HG03045 (cell line): ENCODE results near the gene DCST1.

ENCODE experiments used
- ATAC-seq: cut with Tn5 transposase; IDR thresholded peaks from one replicate; pipeline ENCODE4 v1.9.1; 2021; ENCODE audit warnings: mild to moderate bottlenecking, moderate library complexity; ENCODE audit not compliant: unreplicated experiment

The DCST1 gene

DNA sequence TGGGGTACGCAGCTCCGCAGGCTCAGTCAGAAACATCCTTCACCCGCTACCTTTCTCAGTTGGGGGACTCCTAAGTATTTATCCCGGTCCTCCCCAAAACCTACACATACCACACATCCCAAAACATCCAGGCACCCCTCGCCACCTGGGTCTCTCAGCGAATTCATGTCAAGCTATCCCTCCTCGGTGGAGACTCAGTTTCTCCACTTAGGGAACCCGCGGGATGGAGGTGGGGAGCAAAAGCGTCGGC lies 32.3 kb upstream of the DCST1 start:
- ATAC-seq, result no peak

DNA sequence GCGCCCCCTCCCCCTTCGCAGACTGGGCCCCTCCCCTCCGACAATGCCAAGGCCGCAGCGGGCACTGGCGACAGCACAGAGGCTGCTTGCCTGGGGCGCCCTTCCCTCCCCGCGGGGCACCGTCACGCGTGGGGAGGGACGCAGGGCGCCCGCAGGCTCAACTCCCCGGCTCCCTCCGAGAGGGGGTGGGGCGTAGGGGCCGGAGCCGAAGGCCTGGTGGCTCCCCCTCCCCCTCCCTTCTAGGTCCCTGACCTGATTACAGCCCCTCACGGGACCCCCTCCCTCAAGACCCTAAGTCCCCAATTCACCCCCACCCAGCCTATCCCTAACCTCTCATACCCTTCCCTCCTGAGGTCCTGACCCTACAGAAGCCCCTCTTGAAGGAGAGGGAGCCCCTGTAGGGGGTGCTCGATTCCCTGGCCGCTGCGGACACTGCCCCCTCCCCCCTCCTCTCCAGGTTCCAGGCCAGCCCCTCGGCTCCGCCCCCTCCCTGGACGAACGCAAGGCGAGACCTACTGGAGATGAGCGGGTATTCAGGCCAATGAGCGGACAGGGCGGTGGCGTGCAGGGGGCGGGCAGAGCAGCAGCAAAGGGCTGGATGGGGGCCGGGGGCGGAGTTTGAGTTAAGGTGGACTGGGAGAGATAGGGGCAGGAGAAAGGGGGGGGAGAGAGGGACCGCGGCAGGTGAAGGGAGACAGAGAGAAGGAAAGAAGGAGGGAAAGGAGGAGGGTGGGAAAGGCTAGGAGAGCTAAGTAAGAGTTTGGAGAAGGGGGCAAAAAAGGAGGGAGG lies 31.8 kb upstream of the DCST1 start:
- peak; percentile 51 for ATAC-seq

DNA sequence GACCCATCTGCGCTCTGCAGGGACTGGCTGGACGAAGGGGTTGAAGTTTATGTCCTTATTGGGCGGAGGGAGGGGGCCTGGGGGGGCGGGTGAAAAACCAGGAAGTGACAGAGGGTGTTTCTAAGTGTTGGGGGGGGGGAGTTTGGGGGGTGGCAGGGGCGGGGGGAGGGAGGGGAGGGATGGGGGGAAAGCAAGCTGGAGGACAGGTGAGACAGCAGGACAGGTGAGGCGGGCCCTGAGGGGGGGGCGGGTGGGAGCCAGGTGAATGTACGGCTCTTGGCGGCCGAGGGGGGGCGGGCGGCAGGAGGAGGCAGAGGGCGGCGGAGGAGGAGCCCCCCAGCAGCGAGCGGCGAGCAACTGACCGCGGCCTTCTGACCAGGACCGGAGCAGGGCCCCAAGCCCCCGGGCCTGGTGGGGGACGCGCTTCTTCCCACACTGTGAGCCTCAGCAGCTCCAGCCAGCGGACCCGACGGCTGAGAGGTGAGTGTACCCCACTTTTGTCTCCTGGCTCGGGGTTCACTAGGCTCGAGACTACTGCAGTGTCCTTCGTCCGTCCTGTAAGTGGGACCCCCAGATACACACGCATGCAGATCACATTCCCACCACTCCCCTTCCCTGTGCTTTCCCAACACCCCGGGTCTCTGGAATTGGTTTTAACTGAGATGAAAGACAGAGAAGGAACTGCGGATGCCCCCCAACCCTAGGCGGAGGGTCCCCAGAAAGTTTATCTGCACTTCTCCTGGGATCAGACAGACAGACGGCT lies 31.0 kb upstream of the DCST1 start, which contains the start of gene ZBTB7B:
TSS of gene ZBTB7B (plus strand) at position 339 of the 763 bp plus-strand sequence. CDS start 11,859 bp downstream, outside the sequence.
- ATAC-seq, result no peak

DNA sequence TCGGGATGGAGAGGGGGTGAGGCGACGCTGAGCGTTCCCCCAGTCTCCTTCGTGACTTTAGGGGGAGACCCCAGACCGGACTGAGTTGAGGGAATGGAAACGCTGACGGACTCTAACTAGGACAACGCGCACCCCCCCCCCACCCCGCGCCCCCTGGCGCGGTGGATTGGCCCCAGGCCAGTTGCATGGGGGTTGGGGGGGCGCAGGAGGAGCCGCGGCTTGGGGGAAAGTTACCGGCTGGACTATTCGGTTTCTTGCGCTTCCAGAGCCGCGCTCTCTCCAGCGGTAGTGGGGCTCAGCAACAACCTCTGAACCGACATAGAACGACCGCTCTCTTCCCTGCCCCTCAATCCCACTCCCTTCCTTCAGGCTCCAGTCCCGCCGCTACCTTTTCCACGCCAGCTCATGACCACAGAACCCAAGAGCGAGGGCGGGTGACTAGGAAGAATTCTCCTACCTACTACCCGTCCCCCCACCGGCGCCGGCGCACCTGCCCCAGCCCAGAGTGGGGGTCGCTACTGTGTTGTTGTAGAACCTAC lies 30.3 kb upstream of the DCST1 start:
- no peak for ATAC-seq

DNA sequence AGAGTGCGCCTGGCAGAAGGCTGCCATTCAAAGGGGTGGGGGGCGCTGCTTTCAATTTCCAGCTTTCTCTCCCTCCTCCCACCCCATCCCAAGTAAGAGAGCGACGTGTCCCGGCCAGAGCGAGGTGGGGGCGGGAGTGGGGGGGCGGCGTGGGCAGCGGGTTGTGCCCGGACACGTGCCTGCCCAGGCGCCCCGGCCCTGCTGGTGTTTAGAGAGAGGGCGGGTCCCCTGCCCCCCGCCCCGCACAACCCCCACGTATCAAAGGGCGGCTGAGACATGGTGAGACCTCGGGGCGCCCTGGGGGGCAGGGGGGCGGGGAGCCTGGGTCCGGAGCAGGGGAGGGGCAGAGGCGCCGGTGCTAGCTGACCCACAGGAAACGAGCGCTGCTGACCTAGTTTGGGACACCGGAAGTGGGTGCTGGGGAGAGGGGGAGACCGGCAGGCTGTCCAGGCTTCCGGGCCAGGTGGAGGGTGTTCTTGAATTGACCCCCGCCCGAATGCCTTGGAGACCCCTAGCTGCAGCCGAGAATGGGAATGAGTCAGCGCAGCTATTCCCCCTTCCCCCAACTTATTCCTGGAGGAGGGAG lies 29.8 kb upstream of the DCST1 start:
- ATAC-seq, result no peak

DNA sequence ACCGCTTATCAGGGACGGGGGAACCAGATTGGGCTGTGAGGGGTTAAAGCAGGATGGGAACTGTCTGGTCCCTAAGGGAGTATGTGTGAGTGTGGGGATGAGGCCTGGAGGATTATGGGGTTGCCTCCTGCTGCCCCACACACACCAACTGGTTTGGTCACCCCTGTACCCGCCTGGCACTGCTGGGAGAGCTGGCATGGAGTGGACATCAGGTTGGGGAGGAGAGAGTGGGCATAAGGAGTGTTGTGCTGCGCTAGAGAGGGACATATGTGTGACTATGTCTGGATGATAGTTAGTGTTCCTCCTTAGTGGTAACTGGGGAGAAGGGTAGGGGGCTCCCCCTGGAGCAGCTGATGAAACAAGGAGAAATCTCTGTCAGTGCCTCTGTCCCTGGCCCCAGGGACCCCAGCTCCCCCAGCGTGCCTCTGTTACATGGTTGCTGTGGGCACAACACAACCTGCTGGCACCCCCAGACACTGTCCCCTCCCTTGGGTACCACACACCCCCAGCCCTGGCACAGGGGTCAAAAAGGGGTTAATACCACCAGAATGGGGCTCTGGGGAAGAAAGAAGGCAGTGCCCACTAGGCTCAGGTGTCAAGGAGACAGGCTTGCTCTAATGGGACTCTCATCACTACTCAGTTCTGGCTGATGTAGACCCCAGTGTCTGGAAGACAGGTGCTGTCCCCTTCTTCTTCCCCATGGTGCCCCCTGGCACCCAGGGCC lies 29.1 kb upstream of the DCST1 start:
- ATAC-seq, result no peak

DNA sequence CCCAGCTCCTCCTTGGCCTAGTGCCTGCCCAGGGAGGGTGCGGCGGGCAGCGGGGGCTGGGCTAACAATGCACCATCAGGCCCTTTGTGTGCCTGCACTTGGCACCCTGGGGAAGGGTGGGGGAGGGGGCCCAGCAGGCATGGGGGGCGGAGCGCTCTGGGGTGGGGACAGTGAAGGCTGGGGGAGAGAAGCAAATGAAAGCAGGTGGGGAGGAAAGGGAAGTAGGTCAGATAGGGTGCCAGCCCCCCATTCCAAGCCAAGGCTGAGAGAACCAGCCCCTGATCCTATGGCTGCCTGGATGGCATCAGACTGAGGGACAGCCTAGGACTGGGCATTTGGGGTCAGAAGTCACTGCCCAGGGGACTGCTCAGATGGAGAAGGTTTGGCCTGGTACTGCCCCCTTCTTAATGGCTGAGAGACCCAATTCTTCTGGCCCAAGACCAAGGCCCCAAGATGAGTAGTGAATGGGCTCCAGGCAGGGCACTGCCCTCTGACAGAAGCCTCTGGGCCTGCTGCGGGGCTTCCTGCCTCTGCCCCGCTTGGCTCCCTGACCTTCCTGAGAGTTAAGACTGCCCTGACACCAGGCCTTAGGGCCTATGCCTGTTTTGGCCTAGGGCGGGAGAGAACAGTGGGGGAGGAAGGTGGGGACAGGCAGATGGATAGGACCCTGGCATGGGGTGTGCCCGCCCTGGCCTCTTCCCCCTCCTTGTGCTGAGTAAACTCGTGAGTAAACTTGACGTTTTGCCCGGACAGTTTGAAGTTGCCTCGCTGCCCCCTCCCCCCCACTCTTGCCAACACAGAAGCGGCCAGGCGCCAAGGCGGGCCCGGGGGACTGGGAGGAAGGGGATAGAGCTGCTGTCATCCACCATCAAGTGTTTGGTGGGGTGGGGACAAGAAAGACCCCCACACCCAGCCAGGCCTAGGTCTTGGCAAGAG lies 28.3 kb upstream of the DCST1 start:
- no peak for ATAC-seq

DNA sequence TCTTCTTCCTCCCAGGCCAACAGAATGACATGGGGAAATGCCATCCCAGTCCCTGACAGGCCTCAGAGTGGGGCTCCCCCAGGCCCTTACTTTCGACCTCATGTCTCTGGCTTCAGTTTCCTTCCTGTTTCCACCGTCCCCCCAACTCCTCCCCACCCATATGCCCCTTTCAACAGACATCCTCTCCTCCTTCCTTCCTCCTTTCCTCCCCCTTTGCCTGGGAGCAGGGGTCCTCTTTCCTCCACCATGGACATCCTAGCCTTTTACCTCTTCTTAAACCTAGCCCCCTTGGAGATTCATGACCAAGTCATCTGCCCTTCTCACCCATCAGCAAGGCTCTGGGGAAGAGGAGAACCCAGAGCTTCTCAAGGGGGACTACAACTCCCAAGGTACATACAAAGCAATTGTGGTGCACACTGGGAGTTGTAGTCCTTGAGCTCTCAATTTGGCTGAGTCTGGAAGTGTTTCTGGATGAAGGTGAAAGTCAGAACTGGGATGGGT lies 27.0 kb upstream of the DCST1 start:
- ATAC-seq, result no peak

DNA sequence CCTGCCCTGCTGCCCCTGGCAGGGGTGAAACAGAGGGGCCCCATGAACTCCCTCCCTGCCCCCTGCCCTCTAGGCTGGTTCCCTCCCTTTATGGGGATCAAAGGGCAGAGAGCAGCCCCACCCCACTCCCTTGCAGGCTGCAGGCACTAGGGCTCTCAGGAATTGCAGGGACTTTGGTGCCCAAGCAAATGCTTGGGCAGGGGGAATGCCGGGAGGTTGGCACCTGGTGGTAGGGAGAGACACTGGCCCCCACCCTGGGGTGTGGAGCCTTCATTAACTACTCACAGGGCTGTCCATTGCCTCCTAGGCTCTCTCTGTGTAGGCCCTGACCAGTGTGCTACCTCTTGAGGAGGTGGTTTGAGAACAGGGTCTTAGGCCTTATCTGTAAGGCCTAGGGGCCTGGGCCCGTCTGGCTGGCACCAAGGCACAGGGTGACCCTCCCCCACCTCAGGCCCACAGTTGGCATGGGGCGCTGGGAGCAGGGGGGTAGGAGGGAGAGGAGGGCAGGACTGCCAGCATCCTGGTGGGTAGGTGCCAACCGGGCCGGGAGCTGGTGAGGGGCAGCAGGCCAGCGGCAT lies 26.3 kb upstream of the DCST1 start:
- ATAC-seq, result no peak

DNA sequence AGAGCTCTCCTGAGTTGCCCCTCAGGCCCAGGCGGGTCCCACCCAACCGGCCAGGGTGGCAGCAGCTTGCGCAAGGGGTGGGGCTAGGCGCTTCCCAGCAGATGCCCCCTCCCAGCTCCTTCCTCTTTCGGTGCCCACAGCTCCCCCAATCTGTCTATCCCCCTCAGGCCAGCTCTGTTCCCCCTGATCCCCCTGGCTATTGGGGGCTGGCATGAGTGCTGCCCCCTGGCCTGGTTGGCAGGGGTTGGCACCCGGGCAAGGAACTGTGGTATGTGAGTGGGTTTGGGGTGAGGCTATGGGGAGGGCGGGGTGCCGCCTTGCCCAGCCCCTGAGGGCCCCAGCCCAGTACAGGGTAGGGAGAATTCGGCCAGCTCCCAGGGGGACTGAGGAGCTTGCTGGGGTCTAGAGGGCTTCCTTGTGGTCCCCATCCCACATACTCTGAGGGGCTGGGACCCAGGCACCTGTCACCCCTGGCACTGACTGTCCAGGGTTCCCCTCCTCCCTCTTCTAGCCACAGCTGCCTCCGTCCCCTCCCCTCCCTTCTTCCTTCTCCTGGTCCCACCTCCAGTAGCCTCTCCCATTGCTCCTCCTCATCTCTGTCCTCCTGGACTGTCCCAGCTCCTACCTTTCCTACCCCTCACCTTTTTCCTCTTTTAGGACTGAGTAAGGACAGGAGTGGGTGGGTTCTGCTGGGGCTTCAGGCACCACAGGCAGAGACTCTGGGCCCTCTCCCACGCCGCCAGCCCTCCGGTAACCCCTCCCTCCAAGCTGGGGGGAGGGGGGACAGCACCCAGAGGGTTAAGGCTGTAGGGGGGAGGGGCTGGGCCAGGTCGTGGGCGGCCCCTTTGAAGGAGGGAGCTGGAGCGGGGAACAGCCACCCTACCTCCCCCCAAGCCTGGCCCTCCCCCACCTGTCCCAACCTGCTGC lies 25.3 kb upstream of the DCST1 start:
- no peak for ATAC-seq

DNA sequence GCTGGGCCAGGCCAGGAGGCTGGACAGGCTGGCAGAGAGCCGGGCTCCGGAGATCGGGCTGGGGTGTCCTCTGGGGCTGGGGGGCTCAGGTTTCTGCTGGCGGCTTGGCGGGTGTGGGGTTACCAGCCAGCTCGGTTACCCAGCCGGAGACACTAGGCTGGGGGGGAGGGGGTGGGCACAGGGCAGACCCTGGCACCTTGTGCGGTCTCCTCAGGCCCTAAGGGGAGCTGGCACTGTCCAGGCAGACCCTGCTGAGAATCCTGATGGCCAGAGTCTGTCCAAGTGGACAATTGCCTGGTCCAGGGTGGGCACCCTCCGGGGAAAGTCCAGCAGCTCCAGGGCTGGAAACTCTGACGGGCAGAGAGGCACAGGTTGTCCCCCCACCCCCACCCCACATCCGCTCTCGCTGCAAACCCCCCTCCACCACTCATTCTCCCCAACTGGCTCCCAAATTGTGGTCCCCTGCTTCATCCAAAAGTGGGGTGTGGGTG lies 24.4 kb upstream of the DCST1 start:
- no peak for ATAC-seq

DNA sequence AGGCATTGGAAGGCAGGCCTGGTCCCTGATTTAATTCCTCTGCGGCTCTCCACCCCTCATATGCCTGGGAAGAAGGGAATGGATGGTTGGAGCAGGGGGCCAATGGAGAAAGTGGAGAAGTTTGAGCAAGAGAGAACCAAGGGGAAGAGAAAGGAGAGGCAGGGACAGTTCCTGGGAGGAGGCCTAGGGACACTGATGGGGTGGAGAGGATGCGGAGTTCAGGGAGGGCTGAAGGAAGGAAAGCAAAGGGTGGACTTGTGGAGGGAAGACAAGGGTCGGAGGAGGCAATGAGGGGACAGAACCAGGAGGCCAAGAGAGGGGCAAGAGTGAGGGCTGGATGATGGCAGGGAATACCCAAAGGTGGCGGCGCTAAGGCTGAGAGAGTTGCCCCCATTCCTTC lies 23.9 kb upstream of the DCST1 start:
- ATAC-seq, result no peak

DNA sequence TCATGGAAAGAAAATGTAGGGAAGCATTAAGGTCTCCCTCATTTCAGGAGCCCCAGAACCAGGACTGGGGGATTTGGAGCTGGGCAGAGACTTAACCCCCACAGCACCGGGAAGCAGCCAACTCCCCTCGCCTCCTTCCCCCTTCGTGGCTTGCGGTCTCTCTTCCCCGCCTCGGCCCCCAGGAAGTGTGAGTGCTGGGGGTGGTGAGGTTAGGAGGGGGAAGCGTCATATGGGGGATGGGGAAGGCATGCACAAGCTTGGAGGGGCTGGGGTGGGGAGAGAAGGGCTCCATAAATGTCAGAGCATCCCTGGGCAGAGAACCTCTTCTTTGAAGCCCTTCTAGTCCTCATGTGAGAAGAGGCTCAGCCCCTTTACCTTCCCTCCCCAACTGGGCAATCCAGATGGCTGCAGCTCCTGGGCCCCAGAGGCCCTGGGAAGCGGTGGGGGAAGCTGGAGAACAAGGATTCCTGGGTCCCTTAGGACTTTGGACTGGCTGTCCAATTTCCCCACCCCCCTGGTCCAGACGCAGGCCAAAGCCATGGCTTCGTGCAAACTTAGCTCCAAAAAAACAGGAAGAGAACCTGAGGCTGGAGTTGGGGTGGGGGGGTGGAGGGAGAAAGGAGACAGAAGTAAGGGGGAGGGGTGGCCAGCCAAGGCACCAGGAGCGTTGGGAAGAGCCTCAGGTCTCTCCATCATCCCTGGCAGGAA lies 23.3 kb upstream of the DCST1 start:
- no peak for ATAC-seq

DNA sequence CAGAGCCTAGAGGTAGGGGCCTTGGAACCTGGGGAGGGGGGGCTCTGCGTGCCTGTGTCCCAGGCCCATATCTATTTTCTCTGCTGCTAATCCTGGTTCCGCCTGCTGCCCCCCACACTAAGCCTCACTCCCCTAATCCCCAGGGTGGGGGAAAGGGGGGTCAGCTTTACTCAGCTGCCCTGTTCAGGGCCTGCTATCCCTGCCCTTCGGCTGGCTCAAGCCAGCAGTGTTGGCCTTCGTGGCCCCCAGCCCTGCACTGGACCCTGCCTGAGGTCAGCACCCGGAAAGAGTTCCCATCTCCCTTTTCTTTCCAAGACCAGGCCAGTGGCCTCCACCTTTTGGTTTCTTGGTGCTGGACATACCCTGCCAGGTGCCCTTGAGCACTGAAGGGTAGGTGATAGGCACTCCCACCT lies 22.6 kb upstream of the DCST1 start:
- ATAC-seq, result no peak

DNA sequence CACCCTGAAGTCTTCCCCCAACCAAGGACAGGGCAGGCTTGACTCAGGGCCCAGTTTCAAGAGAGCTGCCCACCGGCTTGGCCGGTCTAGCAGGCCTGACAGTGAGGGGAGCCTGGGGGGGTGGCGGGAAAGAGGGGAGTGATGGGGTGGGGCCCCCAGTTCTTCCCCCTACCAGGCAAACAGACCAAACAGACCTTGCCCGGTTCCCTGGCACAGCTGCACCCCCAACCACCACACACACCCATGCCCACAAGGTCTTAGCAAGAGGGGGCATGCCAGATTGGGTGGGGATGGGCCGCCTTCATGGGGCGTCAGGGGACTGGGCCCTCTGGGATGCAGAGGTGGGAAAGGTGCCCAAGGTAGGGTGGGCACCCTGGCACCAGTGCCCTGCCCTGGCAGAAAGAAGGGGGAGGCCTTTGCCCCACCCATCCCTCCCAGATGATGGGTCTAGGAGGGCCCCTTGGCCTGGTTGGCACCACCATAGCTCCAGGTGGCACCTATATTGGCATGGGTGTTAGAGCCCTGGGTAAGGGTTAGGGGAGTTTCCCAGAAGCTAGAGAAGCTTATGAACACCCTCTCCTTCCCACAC lies 22.1 kb upstream of the DCST1 start:
- ATAC-seq, result no peak

DNA sequence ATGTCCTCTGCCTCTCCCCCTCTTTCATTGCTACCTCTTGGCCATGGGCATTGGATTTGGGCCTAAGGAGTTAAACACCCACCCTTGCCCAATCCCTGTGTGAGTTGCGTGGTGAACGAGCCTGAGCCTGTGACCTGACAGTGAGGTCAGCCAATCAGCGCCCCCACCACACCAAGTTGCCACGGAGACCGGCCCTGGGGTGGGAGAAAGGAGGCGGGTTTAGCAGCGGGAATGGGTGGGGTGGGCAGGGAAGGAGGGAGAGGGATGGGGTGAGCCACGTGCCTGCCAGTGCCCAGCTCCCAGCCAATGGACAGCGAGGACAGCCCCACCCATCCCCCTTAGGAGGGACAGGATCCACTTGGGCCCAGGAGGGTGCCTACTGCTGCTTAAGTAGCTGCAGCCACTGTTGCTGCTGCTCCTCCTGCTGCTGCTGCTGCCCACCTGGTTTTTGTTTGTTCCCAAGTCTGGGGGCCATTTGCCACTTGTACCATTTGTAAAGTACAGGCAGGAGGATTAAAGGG lies 21.5 kb upstream of the DCST1 start:
- ATAC-seq, result no peak
